Mesodermal cell (in vitro differentiated cells): ENCODE data around the gene DSN1.
"Not testable (repeated sequence)": the region's sequence is repeated elsewhere in the genome, so short reads cannot be mapped to it uniquely, and the experiment has no call there.

Source experiments
- H3K27ac ChIP-seq: 2 replicates; pipeline ENCODE4 v1.7.0; 2013; ENCODE audit warnings: mild to moderate bottlenecking, low read depth, low read length, moderate library complexity; ENCODE audit not compliant: severe bottlenecking
- H3K36me3 ChIP-seq: 2 replicates; pipeline ENCODE4 v1.7.1; 2013; ENCODE audit warnings: mild to moderate bottlenecking, low read length, moderate library complexity; ENCODE audit not compliant: control insufficient read depth, insufficient read depth
- H3K4me1 ChIP-seq: one replicate; pipeline ENCODE4 v1.7.1; 2013; ENCODE audit warnings: mild to moderate bottlenecking, low read length; ENCODE audit not compliant: insufficient read depth, control insufficient read depth, poor library complexity, severe bottlenecking
- H3K4me3 ChIP-seq: 2 replicates; pipeline ENCODE4 v1.7.0; 2013; ENCODE audit warnings: low read length, control low read depth, mild to moderate bottlenecking; ENCODE audit not compliant: insufficient read depth, poor library complexity, severe bottlenecking; ENCODE audit errors: extremely low read depth
- H3K9me3 ChIP-seq: 2 replicates; pipeline ENCODE4 v1.7.1; 2013; ENCODE audit warnings: mild to moderate bottlenecking, low read length, moderate library complexity; ENCODE audit not compliant: control insufficient read depth
- WGBS, 2 experiments: methylation state at CpG; one replicate each; pipeline ENCODE4 v1.1.5; 2013; ENCODE audit warnings: missing lambda C conversion rate in 2 of 2; ENCODE audit not compliant: insufficient coverage in 2 of 2; 5-methylcytosine and 5-hydroxymethylcytosine counted together

The DSN1 gene

GRCh38 chr20:36812594-36813463 is 39.3 kb upstream of the DSN1 start:
- WGBS, 2 experiments: 89 to 92% methylated on average over 9 to 10 of the region's 14 CpGs
- no peak overlapping the region for H3K27ac ChIP-seq
- no peaks in the 10 kb centered on the region for H3K4me1 ChIP-seq
- peaks cover 95% of the 10 kb centered on the region for H3K36me3 ChIP-seq
- H3K4me3 ChIP-seq: no peak overlapping the region
- no peaks in the 10 kb centered on the region for H3K9me3 ChIP-seq

GRCh38 chr20:36808317-36809257 is 35.0 kb upstream of the DSN1 start:
- Histone ChIP-seq H3K27ac (no peak overlapping the region), H3K4me3 (no peak overlapping the region), H3K36me3 (peaks cover 94% of the 10 kb centered on the region), H3K9me3 (no peaks in the 10 kb centered on the region), H3K4me1 (no peaks in the 10 kb centered on the region)
- 76 to 83% methylated on average over 16 to 18 of the region's 19 CpGs for WGBS, 2 experiments

- Histone ChIP-seq H3K4me1 (no peaks in the 10 kb centered on the region), H3K36me3 (peaks cover 92% of the 10 kb centered on the region), H3K9me3 (no peaks in the 10 kb centered on the region), H3K4me3 (no peak overlapping the region), H3K27ac (no peak overlapping the region)
- 100% methylated on average over 2 of the region's 5 CpGs; no CpG with 5 or more reads in 1 of the 2 experiments for WGBS, 2 experiments
These were observed 32.5 kb upstream of the DSN1 start for GRCh38 chr20:36806049-36806448.

- no peaks in the 10 kb centered on the region for H3K4me1 ChIP-seq
- peaks cover 92% of the 10 kb centered on the region for H3K36me3 ChIP-seq
- no peaks in the 10 kb centered on the region for H3K9me3 ChIP-seq
- no peak overlapping the region for H3K4me3 ChIP-seq
- no peak overlapping the region for H3K27ac ChIP-seq
- 89 to 91% methylated on average over 1 of the region's 1 CpG for WGBS, 2 experiments
These were observed 31.8 kb upstream of the DSN1 start for GRCh38 chr20:36805396-36805795.

- no peaks in the 10 kb centered on the region for H3K9me3 ChIP-seq
- H3K4me3 ChIP-seq: no peak overlapping the region
- no peaks in the 10 kb centered on the region for H3K4me1 ChIP-seq
- peaks cover 93% of the 10 kb centered on the region for H3K36me3 ChIP-seq
- WGBS, 2 experiments: 90 to 94% methylated on average over 4 to 6 of the region's 7 CpGs
- H3K27ac ChIP-seq: no peak overlapping the region
These were observed 30.9 kb upstream of the DSN1 start for GRCh38 chr20:36804425-36804824.

- 94 to 95% methylated on average over 11 to 13 of the region's 14 CpGs for WGBS, 2 experiments
- Histone ChIP-seq H3K4me3 (no peak overlapping the region), H3K9me3 (no peaks in the 10 kb centered on the region), H3K36me3 (peaks cover 91% of the 10 kb centered on the region), H3K4me1 (no peaks in the 10 kb centered on the region), H3K27ac (no peak overlapping the region)
These were observed 29.0 kb upstream of the DSN1 start for GRCh38 chr20:36802326-36803222.

- Histone ChIP-seq H3K27ac (no peak overlapping the region), H3K4me1 (no peaks in the 10 kb centered on the region), H3K4me3 (no peak overlapping the region), H3K36me3 (peaks cover 92% of the 10 kb centered on the region), H3K9me3 (no peaks in the 10 kb centered on the region)
- no CpG with 5 or more reads among the region's 1 CpG for WGBS, 2 experiments
These were observed 26.8 kb upstream of the DSN1 start for GRCh38 chr20:36800410-36800809.

- H3K4me3 ChIP-seq, H3K4me1 ChIP-seq, H3K27ac ChIP-seq, H3K9me3 ChIP-seq: not testable (repeated sequence)
- 94 to 95% methylated on average over 2 to 8 of the region's 10 CpGs for WGBS, 2 experiments
- peaks cover 91% of the 10 kb centered on the region for H3K36me3 ChIP-seq
These were observed 25.8 kb upstream of the DSN1 start for GRCh38 chr20:36799313-36799712.

GRCh38 chr20:36796875-36797274 is 23.3 kb upstream of the DSN1 start:
- Histone ChIP-seq H3K4me3 (no peak overlapping the region), H3K4me1 (peaks cover 5% of the 10 kb centered on the region), H3K36me3 (peaks cover 89% of the 10 kb centered on the region), H3K27ac (no peak overlapping the region), H3K9me3 (no peaks in the 10 kb centered on the region)
- 90 to 100% methylated on average over 3 to 5 of the region's 5 CpGs for WGBS, 2 experiments

GRCh38 chr20:36796117-36796516 is 22.6 kb upstream of the DSN1 start:
- Histone ChIP-seq H3K4me1 (peaks cover 5% of the 10 kb centered on the region), H3K36me3 (peaks cover 92% of the 10 kb centered on the region), H3K4me3 (no peak overlapping the region), H3K27ac (no peak overlapping the region), H3K9me3 (no peaks in the 10 kb centered on the region)
- 100% methylated on average over 3 to 5 of the region's 5 CpGs for WGBS, 2 experiments
